ENCODE results near the gene GAK.

Gene GAK

DNA sequence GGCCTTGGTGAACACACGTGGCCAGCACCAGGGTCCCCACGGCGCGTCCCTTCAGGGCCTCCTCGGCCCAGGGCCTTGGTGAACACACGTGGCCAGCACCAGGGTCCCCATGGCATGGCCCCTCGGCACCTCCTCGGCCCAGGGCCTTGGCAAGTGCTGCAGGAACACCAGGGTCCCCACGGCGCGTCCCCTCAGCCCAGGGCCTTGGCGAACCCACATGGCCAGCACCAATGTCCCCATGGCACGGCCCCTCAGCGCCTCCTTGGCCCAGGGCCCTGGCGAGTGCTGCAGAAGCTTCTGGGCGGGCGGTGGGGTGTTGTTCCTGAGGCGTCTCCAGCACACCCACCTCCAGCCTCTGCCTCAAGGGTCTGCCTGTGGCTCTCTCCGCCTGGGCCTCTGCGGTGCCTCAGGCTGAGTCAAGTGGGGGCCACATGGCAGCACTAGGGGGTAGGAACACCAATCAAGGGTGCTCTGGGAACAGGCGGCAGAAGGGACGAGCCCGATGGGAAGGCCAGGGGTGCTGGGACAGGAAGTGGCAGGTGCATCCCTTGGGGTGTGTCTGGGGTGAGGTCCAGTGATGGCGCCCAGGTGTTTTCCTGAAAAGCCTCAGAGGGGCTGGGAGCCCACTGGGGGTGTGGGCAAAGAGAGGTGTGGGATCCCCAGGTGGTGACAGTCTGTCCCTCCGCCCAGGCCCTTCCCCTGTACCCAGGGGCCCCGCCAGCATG, 64.4 kb downstream of the GAK start:
- no peak for DNase-seq

DNA sequence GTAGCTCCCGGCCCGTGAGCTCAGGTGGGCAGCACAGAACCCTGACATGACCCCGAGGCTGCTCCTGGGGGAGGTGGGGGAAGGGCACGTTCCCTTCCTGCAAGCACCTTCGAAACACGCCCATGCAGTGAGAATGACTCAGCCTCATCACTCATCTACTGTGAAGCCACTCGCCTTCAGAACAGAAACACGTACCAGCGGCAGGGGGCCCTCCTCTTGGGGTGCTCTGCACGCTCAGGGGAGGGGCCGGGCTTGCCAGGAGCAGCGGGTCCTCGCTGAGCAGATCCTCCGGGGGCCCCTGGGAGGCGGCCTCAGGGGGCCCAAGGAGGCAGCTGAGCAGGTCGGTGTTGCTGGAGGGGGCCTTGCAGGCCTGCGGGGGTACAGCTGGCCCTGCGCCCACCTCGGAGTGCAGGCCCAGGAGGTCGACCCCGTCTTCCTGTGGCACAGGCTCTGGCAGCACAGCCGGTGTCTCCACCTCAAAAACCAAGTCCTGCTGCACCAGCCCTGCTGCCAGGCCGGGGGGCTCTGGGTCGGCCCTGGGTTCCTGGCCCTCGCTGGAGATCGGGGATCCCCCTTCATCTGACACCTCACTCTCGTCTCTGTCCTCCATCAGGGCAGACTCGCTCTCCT, 65.2 kb downstream of the GAK start:
- no peak for DNase-seq

DNA sequence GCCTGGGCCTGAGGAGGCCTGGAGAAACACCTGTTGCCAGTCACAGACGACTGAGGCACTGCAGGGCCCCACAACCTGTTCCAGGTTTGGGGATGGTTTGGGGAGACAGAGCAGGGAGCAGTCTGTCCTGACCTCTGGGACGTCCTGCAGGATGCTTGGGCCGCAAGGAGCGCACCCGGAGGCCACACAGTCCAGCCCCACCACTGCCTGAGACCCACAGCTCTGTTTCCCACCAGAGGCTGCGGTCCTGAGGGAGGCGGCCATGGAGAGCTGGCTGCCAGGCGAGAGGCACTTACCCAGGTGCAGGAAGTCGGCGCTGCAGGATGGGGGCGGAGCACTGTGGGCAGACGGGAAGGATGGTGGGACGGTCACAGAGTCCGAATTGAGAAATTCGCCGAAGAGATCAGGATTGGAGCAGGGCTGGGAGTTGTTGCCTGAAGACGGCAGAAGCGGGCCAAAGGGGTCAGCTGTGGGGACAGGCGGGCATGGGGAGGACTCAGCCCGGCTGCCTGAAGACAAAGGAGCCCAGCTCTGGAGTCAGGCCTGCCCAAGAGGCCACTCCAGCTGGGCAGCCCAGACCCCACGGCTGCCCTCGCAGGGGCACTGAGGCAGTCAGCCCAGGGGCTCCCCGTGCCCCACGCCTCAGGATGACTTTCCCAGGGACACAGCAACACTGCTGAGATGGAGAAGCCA, 65.9 kb downstream of the GAK start:
- no peak for DNase-seq

DNA sequence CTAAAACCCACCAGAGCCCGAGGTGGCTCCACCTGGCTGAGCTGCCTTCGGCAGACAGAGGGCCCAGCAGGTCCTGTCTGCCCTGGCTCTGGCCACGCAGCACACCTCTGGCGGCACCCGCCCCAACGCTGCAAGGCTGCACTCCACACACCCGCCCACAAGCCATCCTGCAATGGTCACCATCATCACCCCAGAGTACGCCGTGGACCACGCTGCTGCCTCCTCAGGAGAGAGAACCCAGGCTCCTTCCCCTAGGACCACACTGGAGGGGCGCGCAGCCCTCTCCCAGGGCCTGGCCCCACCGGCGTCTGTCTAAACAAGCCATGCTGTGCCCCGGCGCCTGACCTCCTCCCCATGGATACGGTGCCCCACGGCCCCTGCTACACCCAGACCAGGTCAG, 66.5 kb downstream of the GAK start:
- no peak for DNase-seq

DNA sequence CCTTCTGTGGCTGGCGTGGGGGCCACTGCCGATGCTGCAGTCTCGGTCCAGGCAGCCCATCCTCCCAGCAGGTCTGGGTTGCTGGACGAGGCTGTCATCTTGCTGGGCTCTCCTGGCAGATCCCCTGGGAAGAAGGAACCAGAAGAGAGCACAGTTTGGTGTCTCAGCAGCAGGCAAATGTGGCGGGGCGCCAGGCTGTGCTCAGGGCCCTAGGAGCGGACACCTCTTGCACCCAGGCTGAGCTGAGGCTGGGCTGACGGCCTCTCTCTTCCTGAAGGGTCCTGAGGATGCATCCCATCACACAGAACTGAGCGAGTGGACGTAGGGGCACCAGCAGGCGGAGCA, 67.0 kb downstream of the GAK start:
- DNase-seq: no peak

DNA sequence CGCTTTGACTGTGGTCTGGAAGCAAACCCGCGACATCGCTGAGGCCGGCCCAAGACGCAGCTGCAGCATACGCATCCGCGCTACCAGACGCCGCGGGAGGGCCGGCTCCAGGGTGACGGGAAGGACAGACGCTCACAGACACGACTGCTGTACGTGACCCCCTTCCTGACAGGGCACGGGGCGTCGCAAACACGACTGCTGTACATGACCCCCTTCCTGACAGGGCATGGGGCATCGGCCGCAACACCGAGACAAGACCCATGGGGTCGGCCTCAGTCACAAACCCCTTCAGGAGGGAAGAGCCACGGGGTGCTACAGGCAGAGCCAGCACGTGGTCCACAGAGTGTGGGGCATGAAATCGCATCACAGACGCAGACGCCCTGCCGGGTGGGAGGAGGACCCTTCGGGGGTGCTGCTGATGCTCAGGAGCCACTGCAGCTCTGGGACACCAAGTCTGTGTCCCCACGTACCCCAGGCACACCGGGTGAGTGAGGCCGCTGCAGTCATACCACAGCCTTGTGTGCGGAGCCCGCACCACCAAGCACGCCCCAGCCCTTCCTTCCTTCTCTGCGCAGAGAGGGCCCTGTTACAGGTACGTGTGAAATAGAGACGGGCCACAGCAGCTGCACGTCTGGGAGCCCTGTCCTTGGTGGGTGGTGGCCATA, 67.5 kb downstream of the GAK start:
- DNase-seq: no peak

DNA sequence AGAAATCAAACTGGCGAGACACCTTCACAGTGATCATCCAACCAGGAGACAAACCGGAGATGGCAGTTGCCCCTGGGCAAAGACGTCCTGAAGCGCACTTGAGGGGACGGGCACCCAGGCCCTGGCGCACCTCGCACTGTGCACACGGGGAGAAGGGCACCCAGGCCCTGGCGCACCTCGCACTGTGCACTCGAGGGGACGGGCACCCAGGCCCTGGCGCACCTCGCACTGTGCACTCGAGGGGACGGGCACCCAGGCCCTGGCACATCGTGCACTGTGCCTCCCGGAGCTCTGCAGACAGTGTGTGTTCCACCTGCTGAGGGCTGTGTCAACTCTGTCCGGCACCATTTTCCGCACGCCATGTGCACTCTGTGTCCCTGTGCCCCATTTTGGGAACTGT, 71.6 kb downstream of the GAK start:
- no peak for DNase-seq

DNA sequence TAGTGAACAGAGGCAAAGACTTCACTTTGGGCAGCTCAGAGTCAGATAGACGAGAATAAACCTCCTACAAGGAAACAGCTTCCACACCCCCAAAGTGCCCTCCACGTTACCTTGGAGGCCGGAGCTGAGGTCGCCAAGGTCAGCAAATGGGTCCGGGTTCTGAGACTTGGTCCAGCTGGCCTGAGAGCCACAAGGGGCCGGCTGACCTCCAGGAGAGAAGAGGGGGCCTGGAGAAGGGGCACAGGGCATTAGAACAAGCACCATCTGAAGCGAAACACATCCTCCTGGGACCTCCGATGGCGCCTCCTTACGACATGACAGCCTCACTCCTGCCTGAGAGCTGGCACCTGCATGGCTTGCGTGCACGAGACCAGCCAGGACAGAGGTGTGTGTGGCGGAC, 72.6 kb downstream of the GAK start:
- DNase-seq: no peak

DNA sequence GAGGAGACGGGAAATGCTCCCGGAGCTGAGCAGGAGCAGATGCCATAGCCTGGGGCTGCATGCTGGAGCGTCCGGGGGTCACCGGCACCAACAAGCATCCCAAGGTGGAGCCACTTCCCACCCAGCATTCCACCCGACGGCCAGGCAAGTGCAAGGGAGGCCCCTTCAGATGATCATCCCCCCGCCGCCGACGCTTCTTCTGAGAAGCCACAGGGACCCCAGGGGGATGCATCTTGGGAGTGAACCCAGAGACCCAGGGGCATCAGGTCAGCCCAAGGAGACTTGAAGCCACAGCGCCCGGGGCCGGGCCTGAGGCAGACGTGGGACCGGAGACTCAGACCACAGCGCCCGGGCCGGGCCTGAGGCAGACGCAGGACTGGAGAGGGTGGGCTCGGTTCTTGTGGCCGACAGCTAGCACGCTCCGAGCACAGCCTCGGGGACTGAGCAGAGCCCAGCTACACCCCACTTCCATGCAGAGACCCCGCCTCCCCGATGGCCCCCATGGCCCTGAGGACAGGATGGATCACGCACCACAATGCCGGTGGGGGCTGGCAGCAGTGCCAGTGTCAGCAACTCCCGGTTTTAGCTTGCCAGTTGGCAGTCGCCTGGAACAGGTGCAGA, 73.2 kb downstream of the GAK start:
- no peak for DNase-seq

DNA sequence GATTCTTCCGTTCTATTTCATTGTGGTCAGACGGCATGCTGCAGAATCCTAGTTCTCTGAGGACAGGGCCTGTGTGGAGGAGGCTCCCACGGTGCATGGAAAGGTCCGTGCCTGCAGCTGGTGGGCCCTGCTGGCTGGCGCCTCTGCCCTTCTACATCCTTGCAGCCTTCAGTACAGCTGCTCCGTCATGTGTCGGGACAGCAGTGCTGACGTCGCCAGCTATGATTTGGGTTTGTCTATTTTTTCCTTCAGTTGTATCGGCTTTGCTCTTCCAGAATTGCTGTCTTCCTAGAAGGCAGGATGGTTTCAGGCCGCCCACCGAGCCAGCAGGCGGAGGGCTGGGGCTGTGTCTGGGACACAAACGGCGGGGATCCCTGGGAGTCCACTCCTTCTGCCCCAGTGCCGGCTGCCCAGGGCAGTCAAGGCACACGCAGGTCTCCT, 74.1 kb downstream of the GAK start:
- no peak for DNase-seq

DNA sequence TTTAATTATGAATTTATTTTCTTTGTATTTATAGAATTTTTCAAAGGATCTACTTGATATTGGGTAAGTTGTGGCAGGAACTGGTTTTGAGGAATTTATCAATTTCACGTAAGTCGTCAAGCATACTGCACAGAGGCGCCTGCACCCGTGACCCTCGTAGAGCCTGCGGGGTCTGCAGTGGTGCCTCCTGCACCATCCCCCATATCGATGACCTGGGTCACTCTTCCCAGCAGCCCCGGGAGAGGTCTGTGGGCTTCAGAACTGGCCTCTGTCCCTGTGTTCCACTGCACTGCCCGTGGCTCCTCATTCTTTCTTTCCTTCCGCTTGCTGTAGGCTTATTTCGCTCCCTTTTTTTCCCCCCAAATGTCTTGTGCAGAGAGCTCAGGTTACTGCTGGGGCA, 74.7 kb downstream of the GAK start:
- no peak for DNase-seq

DNA sequence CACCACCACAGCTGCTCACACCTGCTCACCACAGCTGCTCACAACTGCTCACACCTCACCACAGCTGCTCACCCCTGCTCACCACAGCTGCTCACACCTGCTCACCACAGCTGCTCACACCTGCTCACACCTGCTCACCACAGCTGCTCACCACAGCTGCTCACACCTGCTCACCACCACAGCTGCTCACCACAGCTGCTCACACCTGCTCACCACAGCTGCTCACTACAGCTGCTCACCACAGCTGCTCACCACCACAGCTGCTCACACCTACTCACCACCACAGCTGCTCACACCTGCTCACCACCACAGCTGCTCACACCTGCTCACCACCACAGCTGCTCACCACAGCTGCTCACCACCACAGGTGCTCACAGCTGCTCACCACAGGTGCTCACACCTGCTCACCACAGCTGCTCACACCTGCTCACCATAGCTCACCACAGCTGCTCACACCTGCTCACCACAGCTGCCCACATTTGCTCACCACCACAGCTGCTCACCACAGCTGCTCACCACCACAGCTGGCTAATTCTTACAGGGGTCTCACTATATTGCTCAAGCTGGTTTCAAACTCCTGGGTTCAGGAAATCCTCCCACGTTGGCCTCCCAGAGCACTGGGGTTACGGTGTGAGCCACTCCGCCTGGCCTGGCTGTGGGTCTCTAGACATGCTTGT, 75.8 kb downstream of the GAK start:
- no peak for DNase-seq

DNA sequence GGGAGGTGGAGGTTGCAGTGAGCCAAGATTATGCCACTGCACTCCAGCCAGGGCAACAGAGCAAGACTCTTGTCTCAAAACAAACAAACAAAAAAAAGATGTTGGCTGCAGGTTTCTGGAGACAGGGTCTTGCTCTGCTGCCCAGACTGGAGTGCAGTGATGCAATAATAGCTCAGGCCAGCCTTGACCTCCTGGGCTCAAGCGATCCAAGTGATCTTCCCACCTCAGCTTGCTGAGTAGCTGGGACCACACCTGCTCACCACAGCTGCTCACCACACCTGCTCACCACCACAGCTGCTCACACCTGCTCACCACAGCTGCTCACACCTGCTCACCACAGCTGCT, 76.3 kb downstream of the GAK start:
- DNase-seq: no peak

DNA sequence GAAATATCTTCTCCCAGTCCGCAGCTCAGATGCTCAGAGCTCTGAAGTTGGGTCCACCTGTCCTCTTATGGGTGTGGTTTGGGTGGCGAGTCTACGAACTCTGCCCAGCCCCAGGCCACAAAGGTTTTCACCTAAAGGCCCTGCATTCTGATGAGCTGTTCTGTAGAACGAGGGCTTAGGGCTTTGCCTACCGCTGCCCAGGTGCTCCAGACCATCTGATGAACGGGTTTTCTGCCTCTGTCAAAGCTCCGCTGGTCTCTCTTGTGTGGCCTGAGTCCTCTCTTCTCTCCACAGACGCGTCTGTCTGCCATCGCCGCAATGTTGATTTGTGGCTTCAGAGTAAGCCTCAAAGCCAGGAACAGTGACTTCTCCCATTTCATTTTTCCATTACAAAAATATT, 77.8 kb downstream of the GAK start:
- DNase-seq: no peak

DNA sequence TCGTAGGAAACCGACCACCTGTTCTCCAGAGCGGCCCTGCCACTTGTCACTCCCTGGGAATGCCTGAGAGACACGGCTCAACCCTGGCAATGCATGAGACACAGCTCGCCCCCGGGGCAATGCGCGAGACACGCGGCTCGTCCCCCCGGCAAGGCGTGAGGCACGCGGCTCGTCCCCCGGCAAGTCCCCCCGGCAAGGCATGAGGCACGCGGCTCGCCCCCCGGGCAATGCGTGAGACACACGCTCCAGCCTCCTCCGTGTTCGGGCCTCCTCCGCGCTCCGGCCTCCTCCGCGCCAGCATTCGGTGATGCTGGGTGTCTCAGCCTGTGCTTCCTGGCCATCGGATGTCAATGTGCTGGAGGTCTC, 78.7 kb downstream of the GAK start:
- DNase-seq: no peak

DNA sequence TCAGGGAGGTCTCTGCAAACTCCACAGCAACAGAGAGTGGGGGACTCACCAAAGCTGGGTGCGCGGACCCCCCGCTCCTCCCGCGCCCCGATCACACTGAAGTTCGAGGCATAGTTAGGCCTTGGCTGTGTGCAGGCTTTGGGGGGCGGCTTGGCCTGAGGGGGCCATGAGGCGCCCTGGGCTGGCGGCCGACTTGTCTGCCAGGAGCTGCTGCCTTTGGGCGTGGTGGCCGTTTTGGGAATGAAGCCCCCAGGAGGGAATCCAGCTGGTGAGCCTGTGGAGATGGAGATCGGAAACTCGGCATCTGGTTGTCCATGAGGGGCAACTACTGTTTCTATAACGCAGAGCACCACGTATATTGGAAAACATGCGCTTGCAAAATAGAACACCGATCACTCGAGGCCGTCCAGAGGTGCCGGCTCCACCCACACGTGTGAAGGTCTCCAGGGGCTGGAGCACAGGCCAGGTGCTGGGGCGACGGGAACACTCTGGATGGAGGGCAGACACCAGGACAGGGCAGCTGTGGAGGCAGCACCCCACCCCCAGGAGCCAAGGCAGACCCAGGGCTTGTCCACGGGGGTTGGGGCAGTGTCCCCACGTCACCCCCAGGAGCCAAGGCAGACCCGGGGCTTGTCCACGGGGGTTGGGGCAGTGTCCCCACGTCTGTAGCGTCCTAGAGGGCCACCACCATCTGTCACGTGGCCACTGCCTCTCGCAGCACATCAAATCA, 80.2 kb downstream of the GAK start:
- DNase-seq: no peak

DNA sequence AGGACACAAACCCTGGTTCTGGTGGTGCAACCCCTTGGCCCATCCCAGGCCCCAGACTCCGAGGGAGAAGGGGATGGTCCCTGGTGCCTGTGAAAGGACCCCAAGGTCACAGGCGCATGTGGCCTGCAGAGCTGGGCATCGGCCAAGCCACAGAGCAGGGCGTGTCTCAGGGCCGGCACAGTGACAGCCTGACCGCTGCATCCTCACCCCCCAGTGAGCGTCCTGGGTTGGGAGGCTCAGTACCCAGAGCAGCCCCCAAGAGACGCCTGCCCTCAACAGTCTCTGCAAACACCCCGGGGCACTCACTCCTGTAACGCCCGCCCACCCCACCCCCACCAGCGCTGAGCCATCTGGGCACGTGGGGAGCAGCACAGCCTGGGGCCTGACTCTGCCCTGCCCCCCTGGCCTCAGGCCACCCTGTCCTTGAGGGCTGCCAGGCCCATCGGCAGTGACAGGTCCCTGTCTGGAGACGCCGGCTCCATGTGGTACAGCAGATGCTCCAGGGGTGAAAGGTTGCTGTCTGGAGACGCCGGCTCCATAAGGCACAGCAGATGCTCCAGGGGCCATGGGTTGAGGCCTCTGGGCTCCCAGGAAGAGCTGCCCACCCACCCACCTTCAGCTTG, 81.7 kb downstream of the GAK start:
- DNase-seq: no peak

DNA sequence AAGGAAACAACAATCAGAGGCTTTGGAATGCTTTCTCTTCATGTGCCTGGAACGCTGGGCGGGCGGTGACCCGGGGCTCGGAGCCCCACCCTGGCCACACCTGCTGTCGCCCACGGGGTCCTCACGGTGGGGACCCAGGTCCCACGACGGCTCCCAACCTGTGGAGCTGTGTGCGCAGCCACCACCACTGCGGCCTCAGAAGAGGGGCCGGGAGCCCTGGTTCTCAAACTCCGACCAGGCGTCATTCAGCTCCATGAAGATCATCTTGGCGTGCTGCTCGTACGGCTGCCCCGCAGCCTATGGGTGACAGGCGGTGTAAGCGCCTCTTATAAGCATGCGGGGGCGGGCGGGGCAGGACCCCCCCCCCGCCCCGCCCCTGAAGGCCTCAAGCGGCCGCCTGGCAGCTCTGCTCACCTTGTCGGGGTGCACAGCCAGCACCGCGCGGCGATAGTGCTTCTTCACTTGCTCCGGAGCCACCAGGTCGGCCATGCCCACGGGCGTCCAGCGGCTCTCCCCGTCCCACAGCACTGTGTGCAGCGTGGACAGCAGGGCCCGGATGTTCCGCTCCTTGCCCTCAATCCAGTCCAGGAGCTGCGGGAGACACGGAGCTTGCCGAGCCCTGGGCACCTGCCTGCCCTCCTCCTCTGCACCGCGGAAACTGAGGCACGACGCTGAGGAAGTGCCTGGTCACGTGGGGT, 82.5 kb downstream of the GAK start:
- no peak for DNase-seq

DNA sequence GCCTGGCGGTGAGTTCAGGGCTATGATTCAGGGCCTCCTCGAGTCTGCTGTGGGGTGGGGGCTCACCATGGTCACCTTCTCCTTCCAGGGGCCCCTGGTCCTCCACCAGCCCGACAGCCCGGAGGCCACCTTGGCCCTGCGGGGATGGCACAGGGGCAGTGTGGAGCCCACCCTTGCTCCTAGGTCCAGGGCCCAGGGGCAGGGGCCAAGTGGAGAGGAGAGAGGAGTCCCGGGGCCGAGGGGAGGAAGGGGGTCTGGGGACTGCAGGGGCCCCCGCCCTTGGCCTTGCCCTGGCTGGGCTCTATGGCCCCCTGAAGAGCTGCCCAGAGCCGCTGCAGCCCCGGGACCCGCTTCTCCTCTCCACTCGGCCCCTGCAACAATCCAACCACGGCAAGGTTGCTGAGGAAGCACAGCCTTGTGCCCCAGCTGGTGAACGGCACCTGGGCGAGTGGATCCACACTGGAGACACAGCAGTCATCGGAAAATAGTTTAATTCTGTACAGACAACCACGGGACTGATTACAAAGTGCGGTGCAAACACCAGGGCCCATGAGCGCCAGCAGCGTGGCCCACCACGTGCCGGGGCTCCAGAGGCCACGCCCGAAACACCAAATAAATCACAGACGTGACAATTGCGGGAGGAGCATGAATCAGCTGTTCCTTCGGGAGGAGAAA, 83.2 kb downstream of the GAK start:
- no peak for DNase-seq

DNA sequence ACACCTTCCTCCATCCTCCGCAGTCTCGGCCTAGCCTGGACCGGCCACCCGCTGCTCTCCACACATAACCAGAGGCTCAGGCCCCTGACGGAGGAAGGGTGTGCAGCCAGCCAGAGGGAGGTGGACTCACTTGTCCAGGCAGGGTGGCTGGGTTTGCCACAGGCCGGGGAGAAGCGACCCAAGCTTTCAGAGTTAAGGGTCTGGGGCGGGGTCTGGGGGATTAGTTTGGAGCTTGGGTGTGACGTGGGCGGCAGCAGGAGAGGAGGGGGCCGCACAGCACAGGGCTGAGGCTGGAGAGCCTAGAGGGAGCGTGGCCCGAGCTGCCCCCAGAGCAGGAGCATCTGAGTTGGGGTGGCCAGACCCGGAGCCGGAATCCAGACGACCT, 83.8 kb downstream of the GAK start:
- DNase-seq: no peak

DNA sequence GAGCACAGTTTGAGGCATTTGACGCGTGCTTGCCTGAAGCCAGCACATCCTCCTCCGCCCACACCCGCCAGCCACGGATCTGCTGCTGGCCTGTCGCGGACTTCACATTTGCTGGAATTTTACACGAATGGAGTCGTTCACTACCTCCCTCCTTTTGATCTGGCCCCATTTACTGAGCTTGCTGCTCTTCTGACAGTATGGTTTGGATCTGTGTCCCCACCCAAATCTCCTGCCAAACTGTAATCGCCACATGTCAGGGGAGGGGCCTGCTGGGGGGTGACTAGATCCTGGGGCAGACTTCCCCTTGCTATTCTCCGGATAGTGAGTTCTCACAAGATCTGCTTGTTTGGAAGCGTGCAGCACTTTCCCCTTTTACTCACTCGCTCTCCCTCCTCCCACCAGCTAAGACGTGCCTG, 86.3 kb downstream of the GAK start:
- no peak for DNase-seq

Data from activated T-cell treated with anti-CD3 and anti-CD28 coated beads for 4 hours (primary cell).